Measurements from ENCODE around the gene PDSS2. TPM values are rescaled to one million over a fixed set of nuclear protein-coding genes. Genes with fewer than 3 reads are reported as not detected.

The PDSS2 gene
- total and polyA plus RNA-seq, 4 donors = 10.5 to 20.9 (median 16.0) TPM

DNA sequence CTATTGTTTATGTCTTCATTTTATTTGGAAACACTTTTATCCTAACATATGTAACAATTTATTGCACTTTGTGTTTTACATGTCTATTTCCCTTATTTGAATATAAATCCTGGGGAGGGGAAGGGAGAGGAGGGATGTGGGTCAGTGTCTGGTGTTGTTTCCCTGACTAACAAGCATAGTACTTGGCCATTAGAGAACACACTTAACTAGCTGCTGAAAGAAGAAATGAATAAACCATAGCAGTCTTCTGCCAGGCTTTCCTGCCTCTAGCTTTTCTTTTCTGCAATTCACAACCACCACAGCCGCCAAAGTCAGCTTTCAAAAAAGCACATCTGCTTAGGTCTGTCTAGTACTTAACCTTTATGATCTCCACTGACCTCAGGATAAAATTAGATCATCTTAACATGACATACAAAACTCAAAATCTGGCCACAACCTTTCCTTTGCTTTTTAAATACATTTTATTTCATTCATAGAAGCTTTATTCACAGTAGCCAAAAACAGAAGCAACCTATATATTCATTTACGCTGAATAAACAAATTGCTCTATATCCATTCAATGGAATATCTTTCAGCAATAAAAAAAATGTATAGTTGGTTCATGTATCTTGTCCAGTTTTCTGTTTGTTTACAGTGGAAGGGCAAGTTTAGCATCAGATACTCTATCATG is 16.3 kb downstream of the PDSS2 start (continued):
- TF ChIP-seq GABPA (IDR thresholded peaks at IDR 0.05 in 1 of 2, conservative IDR thresholded peaks at IDR 0.05 in 1 of 2) = no peak
- TF ChIP-seq, protein P1, sequence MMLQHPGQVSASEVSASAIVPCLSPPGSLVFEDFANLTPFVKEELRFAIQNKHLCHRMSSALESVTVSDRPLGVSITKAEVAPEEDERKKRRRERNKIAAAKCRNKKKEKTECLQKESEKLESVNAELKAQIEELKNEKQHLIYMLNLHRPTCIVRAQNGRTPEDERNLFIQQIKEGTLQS (IDR thresholded peaks at IDR 0.05) = no peak

GRCh38 chr6:107441682-107442081 is 17.7 kb downstream of the PDSS2 start:
- no peaks in the 10 kb centered on the region for H3K4me1 ChIP-seq (ENCODE audit: control insufficient read depth in 4 of 4, insufficient read depth in 4 of 4, low read length in 3 of 4)
- no peak overlapping the region for H3K4me3 ChIP-seq (ENCODE audit: low read depth in 1 of 3, low read length in 3 of 3)
- no peak for DNase-seq (ENCODE audit: low spot score)
- TF ChIP-seq CTCF (IDR thresholded peaks at IDR 0.05; ENCODE audit: low read depth, low read length, missing input control) = no peak
- no peak for TF ChIP-seq JUND (IDR thresholded peaks at IDR 0.05)
- TF ChIP-seq FOXA1 (IDR thresholded peaks at IDR 0.05) = no peak
- no peak for TF ChIP-seq TAF1 (conservative IDR thresholded peaks at IDR 0.05)
- TF ChIP-seq, protein P2, sequence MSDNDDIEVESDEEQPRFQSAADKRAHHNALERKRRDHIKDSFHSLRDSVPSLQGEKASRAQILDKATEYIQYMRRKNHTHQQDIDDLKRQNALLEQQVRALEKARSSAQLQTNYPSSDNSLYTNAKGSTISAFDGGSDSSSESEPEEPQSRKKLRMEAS (IDR thresholded peaks at IDR 0.05) = no peak
- no peak for TF ChIP-seq EGR1 (IDR thresholded peaks at IDR 0.05; ENCODE audit: low read depth in 2 of 2)
- TF ChIP-seq, protein P1 (IDR thresholded peaks at IDR 0.05) = no peak
- no peak for TF ChIP-seq YY1 (IDR thresholded peaks at IDR 0.05)
- TF ChIP-seq GABPA (IDR thresholded peaks at IDR 0.05 in 1 of 2, conservative IDR thresholded peaks at IDR 0.05 in 1 of 2) = no peak
- H3K27ac ChIP-seq (ENCODE audit: low read depth in 1 of 2, low read length in 2 of 2) = no peak overlapping the region
- no peaks in the 10 kb centered on the region for H3K9me3 ChIP-seq (ENCODE audit: control insufficient read depth in 4 of 4, low read length in 3 of 4)
- no peaks in the 10 kb centered on the region for H3K36me3 ChIP-seq (ENCODE audit: control insufficient read depth in 4 of 4, insufficient read depth in 3 of 4, low read depth in 1 of 4, low read length in 3 of 4)
- H3K27me3 ChIP-seq (ENCODE audit: control insufficient read depth in 4 of 4, insufficient read depth in 4 of 4, low read length in 3 of 4) = no peaks in the 10 kb centered on the region
- 100% methylated on average over 1 of the region's 1 CpG for WGBS
- no peak overlapping the region for H3K9ac ChIP-seq (ENCODE audit: low read depth in 1 of 2, low read length in 2 of 2)

DNA sequence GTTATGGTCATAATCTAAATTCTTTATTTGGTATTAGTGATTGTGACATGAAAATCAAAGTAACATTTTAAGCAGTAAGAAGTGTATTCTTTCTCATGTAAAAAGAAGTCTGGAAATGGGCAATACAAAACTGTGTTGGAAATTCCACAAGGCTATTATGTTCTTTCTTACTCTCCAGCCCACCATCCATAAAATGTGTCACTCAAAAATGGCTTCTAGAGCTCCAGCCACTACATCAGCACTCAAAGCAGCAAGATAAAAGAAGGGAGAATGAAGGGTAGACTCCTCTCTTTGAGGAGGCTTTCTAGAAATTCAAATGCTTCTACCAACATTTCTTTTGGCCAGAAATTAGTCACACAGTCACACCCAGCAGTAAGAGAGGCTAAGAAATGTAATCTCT is 18.4 kb downstream of the PDSS2 start:
- no peak overlapping the region for H3K4me3 ChIP-seq (ENCODE audit: low read depth in 1 of 3, low read length in 3 of 3)
- no peaks in the 10 kb centered on the region for H3K27me3 ChIP-seq (ENCODE audit: control insufficient read depth in 4 of 4, insufficient read depth in 4 of 4, low read length in 3 of 4)
- DNase-seq (ENCODE audit: low spot score) = no peak
- H3K4me1 ChIP-seq (ENCODE audit: control insufficient read depth in 4 of 4, insufficient read depth in 4 of 4, low read length in 3 of 4) = no peaks in the 10 kb centered on the region
- H3K27ac ChIP-seq (ENCODE audit: low read depth in 1 of 2, low read length in 2 of 2) = no peak overlapping the region
- H3K9me3 ChIP-seq (ENCODE audit: control insufficient read depth in 4 of 4, low read length in 3 of 4) = no peaks in the 10 kb centered on the region
- no peaks in the 10 kb centered on the region for H3K36me3 ChIP-seq (ENCODE audit: control insufficient read depth in 4 of 4, insufficient read depth in 3 of 4, low read depth in 1 of 4, low read length in 3 of 4)
- no peak overlapping the region for H3K9ac ChIP-seq (ENCODE audit: low read depth in 1 of 2, low read length in 2 of 2)
- TF ChIP-seq YY1 (IDR thresholded peaks at IDR 0.05) (no peak), HNF4G (IDR thresholded peaks at IDR 0.05) (no peak), TAF1 (conservative IDR thresholded peaks at IDR 0.05) (no peak), RAD21 (IDR thresholded peaks at IDR 0.05) (no peak), GABPA (IDR thresholded peaks at IDR 0.05 in 1 of 2, conservative IDR thresholded peaks at IDR 0.05 in 1 of 2) (no peak), EGR1 (IDR thresholded peaks at IDR 0.05; ENCODE audit: low read depth in 2 of 2) (no peak)
- TF ChIP-seq, protein P3, sequence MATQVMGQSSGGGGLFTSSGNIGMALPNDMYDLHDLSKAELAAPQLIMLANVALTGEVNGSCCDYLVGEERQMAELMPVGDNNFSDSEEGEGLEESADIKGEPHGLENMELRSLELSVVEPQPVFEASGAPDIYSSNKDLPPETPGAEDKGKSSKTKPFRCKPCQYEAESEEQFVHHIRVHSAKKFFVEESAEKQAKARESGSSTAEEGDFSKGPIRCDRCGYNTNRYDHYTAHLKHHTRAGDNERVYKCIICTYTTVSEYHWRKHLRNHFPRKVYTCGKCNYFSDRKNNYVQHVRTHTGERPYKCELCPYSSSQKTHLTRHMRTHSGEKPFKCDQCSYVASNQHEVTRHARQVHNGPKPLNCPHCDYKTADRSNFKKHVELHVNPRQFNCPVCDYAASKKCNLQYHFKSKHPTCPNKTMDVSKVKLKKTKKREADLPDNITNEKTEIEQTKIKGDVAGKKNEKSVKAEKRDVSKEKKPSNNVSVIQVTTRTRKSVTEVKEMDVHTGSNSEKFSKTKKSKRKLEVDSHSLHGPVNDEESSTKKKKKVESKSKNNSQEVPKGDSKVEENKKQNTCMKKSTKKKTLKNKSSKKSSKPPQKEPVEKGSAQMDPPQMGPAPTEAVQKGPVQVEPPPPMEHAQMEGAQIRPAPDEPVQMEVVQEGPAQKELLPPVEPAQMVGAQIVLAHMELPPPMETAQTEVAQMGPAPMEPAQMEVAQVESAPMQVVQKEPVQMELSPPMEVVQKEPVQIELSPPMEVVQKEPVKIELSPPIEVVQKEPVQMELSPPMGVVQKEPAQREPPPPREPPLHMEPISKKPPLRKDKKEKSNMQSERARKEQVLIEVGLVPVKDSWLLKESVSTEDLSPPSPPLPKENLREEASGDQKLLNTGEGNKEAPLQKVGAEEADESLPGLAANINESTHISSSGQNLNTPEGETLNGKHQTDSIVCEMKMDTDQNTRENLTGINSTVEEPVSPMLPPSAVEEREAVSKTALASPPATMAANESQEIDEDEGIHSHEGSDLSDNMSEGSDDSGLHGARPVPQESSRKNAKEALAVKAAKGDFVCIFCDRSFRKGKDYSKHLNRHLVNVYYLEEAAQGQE (IDR thresholded peaks at IDR 0.05) = no peak
